Right kidney (tissue), 1 donor: Measurements from ENCODE around the gene SLC38A7.
"Not testable (repeated sequence)": the region's sequence is repeated elsewhere in the genome, so short reads cannot be mapped to it uniquely, and the experiment has no call there.

Experiments used
- DNase-seq: peaks from one replicate; pipeline ENCODE4 v3.0.0-alpha.2; 2016

Gene SLC38A7

DNA sequence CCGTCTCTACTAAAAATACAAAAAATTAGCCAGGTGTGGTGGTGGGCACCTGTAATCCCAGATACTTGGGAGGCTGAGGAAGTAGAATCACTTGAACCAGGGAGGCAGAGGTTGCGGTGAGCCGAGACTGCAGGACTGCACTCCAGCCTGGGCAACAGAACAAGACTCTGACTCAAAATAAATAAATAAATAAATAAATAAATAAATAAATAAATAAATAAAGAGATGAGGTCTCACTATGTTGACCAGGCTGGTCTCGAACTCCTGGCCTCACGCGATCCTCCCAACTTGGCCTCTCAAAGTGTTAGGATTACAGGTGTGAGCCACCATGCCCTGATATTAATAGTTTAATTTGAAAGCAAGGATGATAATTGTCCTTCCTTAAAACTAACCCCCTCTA, 47.5 kb downstream of the SLC38A7 start:
- DNase-seq = not testable (repeated sequence)

DNA sequence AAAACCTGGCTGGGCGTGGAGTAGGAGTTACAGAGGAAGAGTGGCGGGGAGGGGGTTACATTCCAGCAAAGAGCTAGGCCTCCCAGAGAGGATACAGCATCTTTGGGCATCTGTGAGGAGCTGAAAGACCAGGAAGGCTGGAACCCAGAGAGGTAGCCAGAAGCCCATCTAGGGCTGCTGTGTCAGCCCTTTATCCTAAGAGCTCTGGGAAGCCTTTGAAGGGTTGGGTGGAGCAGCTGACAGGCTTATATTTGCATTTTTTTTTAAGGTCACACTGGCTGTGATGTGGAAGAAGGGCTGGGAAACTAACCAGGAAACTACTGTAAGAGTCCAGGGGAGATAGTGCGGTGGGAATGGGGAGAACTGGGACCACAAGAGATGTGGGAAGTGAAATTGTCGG, 48.1 kb downstream of the SLC38A7 start:
- no peak for DNase-seq

DNA sequence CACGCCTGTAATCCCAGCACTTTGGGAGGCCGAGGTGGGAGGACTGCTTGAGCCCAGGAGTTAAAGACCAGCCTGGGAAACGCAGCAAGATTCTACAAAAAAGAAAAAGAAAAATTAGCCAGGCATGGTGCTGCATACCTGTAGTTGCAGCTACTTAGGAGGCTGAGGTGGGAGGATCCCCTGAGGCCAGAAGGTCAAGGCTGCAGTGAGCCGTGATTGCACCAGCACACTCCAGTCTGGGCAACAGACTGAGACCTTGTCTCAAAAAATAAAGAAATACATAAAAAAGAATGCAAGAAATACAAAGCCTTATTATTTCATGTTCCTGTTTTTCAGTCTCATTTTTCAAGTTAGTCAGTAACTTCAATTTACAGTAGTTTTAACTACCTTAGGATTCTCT, 49.1 kb downstream of the SLC38A7 start:
- DNase-seq = no peak

DNA sequence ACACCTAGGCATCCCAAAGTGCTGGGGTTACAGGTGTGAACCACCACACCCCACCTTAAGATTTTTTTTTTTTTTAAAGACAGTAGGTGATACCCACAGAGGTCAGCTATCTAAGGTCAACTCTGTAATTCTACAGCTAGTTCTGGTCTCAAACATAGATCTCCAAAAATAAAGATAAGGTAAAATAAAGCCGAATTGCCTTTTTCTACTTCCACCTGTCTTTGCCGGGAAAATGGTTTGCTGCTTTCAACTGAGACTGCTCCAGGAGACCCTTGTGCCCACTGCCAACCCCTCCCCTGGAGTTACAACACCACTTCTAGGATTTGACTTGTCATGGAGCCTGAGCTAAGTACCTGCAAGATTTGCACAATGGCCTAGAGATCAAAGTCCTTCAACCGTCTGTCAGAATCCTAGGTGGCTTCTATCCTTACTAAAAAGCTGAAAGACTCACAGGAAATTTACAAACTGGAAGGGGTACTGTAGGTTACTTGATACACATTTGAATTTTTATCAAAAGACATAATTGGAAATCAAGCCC, 50.2 kb downstream of the SLC38A7 start:
- DNase-seq = no peak

DNA sequence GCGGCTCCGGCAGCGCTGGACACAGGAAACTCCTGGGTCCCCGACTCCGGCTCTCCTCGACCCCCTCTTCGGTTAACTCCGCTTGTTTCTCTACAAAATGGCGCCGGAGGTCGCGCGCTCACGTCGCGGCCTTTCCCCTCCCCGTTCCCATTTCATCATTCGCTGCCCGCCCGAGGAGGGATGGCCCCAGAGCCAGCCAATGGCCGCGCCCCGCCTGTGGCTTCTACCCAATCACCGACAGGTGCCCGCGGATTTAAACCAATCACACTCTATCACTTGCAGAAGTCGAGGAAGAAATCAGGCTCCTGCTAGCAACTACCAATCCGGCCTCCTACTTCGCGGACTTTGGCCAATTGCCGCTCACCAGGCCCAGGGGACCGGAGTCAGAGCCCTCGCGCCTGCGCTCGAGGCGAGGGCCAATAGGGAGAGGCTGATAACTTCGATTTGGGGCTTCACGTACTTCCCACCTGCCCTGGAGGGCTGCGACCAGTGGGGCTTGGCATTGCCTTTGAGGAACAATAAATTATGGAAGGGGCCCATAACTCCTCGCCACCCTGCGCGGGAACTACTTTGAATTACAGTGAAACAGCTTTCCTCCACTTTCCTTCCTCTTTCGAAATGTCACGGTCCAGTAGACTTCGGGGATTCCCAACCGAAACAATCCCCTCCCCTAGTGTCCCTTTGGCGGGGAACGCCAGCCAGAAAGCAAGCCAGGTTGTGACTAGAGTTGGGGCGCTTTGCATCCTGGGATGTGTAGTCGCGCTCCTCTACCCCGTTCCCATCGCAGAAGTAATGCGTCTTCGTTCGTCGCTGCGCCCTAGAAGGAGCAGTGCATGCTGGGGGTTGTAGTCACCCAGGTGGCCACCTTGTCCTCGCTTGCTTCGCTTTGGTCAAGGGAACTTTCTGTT, 54.6 kb downstream of the SLC38A7 start, which contains the start of gene CNOT1:
Gene CNOT1, minus strand, starts transcription at position 94 of the 908 bp plus-strand sequence. CDS start 30,489 bp downstream, outside the sequence.
- DNase-seq = peak; percentile 98

DNA sequence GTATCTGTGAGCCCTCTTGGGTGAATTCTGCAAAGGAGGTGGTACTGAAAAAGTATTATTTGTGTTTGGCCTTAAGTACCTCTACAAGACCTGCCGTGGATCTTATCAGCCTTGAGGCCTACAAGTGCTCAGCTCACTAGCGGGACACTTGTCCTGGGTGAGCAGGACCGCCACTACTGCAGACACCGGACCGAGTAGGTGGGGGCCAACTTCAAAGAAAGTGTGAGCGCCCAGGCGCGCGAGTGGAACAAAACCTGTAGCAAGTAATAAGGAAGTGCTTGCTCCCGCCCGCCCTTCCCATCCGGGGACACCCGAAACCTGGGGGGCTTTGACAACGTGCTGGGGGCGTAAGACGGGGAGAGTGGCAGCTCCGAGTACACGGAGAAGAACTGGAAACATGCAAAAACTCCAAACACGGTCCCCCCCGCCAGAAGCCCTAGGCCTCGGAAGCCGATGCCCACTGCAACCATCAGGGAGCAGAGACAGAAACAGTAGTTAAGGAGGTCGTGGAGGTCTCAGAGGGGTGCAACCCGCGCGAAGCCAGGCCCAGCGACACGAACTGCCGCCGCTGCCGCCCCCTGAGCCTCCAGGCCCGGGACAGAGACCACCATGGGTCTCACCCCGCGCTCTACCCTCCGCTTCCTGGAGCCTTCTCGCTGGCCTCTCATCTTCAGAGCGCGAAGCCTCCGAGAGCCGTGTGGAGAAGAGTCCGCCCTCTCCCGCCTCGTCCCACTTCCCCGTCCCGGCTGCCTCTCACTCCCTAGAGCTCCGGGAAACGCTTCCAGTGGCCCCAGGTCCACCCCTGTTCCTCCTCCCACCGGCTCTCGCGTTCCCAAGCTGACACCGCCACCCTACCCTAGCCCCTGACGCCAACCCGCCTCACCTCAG, 55.5 kb downstream of the SLC38A7 start:
- peak; percentile 96 for DNase-seq

DNA sequence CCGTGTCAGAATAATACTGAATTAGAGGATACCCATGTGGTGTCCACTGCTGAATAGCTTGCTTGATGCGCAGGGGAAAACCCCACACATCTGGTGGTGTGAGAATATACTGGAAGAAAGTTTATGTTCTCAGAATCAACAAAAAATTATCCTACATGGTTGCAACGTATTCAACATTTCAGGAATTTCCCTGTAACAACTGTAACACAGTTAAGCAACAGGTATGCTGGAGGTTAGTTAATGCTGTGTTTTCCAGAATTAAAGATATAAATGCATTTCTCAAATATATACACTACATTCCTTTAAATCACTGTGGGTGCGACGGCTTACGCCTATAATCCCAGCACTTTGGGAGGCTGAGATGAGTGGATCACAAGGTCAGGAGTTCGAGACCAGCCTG, 60.4 kb downstream of the SLC38A7 start:
- no peak for DNase-seq

DNA sequence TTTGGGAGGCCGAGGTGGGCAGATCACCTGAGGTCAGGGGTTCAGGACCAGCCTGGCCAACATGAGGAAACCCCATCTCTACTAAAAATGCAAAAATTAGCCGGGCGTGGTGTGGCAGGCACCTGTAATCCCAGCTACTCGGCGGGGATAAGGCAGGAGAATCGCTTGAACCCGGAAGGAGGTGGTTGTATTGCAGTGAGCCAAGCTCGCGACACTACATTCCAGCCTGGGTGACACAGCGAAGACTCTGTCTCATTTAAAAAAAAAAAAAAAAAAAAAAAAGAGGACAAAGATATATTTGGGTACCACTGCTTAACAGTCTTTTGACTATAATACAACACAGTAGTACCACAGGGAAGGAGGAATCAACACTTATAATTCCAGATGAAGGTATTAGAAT, 64.2 kb downstream of the SLC38A7 start:
- no peak for DNase-seq

DNA sequence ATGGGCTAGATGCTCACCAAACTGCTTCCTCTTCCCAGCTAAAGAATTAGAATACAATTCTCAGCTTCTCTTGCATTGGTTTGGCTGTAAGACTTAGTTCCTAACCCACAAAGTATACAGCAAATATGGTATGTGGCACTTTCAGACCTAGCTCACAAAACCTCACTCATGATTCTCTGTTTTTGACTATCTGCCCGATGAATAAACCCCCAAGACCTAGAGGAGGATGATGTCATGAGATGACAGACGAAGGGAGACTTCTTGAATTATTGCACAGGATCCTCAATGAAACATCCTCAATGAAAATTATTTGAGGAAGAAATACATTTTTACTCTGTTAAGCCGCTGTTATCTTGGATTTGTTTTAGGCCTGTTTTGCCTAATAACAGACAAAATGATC, 69.3 kb downstream of the SLC38A7 start:
- DNase-seq = no peak
